ENCODE measurements around the gene FGD1.
"Not testable (repeated sequence)": the region's sequence is repeated elsewhere in the genome, so short reads cannot be mapped to it uniquely, and the experiment has no call there.

FGD1 gene

DNA sequence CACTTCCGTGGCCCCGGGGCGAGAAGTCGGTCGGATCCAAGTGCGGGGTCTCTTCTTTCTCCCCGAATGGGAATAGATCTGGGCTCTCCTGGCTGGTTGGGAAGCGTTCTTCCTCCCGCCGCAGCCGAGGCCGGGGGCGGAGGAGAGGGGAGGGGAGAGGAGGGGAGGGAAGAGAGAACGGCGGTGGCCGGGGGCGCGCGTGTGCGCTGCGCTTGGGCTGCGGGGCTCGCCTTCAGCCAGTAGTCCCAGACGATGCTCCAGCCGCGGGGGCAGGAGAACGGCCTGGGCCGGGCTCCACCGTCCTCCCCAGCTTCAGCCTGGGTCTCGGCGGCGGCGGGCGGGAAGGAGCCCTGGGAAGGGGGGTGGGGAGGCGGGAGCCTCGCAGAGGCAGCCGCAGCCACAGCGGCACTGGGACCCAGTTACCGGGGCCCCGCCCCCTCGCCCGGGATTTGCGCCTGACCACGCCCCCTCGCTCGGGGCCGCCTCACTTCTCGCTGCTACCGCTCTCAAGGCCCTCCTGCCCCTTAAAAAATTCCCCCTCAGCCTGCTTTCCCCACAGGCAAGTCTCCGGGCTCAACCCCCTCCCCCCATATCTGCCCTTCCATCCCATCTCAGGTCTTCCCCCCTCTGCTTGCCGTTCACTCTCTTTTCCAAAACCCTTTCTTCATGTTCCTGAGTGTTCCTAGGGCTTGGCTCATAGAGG is at the start of gene FGD1:
Gene FGD1 (minus strand): TSS at position 421 of the 703 bp plus-strand sequence. CDS start 802 bp downstream, outside the sequence.
- peak; percentile 71 for DNase-seq

DNA sequence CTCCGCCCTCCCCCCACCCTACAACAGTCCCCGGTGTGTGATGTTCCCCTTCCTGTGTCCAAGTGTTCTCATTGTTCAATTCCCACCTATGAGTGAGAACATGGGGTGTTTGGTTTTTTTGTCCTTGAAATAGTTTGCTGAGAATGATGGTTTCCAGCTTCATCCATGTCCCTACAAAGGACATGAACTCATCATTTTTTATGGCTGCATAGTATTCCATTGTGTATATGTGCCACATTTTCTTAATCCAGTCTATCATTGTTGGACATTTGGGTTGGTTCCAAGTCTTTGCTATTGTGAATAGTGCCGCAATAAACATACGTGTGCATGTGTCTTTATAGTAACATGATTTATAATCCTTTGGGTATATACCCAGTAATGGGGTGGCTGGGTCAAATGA is 46.2 kb upstream of the FGD1 start:
- DNase-seq: not testable (repeated sequence)

DNA sequence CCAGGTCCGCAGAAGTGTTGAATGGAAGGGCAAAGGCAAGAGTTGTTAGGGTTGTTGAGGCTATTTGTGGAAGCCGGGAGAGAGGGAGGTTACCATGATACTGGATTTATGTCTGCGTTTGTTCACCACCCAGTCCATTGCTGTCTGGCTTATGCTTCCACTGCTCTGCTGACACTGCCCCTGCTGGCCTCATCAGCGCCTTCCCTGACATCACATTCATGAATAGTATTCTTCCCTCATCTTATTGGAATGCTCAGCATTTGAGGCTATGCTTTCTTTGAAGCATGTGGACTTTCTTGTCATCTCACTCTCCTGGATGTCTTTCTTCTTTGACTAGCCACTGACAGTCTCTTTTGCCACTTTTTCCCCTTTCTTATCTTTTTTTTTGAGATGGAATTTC is 44.3 kb upstream of the FGD1 start:
- DNase-seq: no peak

DNA sequence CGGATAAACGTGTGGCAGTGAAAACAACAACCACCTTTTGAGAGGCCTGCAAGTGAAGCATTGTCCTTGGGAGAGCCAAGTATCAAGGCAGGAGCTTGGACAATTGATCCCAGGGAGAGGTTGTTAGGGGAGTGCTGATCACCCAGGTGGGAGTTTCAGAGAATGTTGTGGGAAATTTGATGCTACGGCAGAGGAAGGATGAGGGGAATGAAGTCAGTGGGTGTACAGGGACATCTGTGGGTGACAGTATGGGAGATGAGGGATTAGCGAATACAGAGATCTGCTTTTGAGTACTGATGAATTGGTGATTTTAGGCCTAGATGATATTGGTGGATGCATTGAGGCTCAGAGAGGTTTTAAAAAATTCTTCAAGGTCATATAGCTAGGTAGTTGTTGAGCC is 38.2 kb upstream of the FGD1 start:
- no peak for DNase-seq

DNA sequence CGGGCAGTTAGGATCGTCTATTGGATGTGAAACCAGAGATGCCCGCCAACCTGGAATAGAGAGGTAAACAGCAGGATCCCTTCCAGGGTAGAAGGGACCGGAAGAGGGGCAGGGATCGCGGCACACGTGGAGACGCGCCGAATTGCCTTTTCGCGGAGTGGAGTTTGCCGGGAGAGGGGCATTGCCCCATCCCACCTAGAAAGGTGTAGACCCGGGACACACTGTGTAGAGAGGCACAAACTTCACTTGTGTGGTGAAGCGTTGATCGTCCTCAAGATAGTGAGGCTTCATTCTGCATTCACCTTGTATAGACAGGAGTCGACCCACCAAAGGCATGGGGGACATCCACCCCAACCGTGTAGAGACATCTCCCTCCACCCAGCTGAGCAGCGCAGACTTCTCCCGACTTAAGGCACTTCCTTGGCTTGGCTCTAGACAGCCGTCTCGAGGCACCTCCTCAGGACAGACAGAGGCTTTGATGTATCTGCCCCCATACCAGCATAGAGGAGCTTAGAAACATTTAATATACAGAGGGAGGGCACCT is 34.4 kb upstream of the FGD1 start:
- no peak for DNase-seq

DNA sequence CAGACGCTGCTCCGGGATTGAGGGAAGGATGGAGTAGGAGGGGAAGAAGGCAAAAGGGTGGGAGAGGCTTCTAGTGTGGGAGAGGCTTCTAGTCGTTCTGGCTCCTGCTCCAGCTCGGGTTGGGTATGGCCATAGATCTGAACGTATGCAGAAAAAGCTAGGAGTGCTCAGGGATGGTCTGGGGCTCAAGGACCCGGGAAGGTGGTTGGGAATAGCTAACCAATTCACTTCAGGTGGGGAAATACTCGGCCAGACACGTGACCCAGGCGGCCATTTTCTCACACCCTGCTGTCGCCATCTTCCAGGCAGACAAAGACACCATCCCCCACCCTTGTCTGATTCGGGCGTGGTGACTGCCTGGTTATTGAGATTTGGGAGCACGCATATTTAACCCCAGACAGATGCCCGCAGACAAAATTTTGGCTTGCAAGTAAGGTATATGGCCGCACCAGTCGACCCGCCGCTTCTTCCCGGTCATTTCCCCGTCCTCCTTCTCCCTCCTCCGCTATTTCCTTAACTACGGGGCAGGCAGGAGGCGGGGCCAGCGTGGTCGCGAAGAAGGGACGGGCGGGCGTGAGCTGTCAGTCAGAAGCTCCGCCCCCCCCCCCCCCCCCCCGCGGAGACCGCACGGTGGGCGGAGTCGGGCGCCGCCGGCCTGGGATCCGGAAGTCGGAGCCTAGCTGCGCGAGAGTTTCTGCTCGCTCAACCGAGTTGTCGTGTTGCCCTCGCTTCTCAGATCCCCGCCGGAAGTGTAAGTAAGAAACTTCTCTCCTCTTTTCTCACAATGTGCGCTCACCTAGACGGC is 33.7 kb upstream of the FGD1 start, which contains the start of gene GNL3L:
Gene GNL3L (plus strand): TSS at position 668 of the 805 bp plus-strand sequence. CDS start 2,348 bp downstream, outside the sequence.
- DNase-seq: peak; percentile 90

DNA sequence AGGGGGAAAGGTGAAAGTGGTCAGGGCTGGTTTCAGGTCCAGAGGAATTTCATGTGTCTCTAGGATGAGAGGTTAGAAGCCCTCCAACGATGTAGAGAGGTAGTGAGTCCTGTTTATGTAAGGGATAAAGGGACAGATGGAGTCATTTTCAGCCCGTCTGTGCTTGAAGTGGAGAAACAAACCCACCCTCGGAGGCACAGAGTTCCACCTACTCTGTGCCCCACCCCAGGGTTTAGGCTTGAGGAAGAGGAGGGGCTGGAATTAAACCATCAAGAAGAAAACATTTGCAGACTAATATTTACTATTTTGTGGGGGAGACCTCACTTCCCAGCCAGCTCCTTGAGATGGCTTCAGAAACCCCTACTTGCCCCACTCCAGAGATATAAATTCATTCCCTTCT is 33.1 kb upstream of the FGD1 start:
- no peak for DNase-seq

DNA sequence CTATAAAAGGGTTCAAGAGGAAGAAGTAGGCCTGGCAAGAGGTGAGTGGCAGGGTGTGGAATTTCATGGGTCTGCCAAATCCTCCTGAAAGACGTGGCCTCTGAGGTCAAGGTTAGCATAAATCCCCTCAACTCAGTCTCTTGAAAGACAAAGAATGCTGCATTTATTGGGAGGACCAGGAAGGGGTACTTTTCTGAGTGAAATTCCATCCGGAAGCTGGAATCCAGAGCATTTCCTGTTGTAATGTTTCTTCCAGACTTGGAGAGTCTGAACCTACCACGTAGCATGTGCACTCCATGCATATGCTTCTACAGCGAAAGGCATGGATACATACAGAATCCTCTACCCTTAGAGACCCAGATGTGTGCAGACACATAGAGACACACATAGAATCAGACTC is 13.4 kb upstream of the FGD1 start:
- DNase-seq: no peak

DNA sequence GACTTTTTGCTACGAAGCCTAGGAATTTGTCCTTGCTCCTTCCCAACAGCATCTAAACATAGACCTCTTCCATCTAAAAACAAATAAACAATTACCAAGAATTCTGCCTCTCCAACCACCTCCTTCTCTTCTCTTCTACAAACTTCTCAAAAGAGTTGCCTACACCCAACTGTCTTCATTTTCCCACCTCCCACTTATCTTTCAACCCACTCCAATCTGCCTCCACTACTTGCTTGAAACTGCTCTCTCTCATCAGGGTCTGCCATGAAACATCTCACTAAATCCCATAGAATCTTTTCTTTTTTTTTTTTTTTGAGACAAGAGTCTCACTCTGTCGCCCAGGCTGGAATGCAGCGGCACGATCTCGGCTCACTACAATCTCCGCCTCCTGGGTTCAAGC is 902 bp upstream of the FGD1 start:
- DNase-seq: no peak

DNA sequence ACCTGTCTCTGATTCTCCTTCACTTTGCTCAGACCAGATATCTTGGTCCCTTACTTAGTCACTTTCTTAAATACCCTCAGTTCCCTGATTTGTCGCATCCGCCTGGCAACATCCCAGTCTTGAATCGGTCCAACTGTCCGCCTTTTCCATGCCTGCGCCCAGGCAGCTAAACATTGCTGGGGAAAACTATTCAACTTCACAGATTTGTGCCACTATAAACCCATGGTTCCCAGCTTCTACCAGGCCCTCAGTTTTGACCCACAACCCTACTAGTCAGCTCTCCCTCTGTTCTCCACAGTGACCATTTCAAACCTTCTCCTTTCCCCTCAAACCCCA is 451 bp upstream of the FGD1 start:
- DNase-seq: no peak

DNA sequence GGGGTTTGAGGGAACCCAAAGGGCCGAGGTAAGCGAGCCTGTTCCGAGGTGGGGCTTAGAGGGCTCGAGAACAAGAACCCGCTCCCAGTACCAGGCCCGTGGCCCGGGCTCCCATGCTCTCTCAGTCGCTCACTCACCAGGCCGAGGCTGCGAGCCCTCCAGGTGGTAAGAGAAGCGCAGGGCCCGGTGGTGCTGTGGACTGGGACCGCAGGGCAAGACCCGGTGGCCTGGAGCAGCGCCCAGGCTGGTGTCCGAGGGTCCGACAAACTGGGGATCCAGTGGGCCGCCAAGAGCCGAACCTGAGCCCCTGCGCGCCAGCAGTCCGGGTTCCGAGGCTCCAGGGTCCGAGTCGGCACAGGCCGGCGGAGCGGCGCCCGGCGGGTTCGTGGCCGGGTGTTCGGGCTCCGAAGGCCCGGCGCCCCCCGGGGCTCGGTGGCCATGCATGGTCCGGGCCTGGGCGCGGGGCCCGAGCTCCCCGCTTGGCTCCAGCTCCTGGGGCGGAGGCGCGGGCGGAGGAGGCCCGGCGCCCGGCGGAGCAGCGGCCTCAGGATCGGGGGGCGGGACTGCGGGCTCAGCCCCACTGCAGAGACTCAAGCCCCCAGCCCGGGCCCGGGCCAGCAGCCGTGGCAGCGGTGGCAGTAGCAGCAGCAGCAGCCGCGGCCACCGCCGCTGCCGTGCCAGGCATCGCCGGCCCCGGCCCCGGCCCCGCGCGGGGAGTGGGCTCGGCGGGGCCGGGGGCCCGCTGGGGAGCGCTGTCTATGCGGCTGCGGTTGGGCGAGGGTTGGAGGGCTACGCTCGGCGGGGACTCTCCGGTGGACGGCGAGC is 833 bp downstream of the FGD1 start:
- no peak for DNase-seq

DNA sequence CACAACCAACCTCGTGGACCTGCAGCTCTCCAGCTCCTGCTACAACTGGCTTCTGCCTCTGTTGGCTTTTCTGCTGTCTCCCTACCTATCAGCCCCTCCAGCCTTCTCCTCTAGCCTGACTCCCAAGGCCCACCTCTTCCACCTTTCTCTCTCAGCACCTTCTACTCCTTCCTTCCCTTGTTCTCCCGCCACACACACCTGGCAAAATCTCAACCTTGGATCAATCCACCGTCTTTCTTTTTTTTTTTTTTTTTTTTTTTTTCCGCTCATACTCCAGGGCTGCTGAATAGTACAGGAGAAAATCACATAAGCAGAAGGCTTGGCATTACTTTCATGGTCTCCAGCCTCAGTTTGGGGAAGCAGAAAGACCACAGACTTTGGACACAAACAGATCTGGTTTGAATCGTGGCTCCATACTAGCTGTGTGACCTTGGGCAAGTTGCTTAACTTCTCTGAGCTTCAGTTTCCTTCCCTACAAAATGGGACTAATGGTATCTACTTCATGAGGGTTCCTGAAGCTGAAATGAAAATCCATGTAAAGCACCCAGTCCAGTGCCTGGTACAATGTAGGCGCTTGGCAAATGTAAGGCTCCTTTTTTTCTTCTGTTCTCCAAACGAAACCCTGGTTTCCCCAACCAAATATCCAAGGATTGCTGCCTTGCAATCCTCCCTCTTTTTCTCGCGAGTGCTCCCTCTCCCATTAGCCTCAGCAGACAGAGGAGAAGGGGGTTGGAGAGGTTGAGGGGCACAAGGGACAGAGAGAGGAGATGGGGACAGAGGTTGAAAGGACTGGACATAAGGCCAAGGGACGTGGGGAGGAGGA is 1.7 kb downstream of the FGD1 start:
- DNase-seq: no peak

DNA sequence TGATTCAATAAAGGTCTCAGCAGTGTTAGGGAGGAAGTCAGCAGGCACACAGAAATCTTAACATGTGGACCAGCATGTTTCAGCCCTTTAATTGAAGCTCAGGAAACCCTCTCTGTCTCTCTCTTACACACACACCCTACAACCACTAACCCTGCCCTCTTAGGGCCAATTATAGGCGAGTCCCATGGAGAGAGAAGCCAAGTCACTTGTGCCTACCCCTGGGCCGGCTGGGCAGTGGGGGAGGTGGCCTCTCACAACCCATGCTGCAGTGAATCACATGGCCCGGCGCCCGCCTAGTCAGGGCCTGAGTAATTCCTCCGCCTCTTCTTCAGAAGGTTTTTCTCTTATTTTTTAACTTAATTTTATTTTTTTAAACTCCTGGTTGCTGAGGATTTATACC is 3.7 kb downstream of the FGD1 start:
- DNase-seq: no peak

DNA sequence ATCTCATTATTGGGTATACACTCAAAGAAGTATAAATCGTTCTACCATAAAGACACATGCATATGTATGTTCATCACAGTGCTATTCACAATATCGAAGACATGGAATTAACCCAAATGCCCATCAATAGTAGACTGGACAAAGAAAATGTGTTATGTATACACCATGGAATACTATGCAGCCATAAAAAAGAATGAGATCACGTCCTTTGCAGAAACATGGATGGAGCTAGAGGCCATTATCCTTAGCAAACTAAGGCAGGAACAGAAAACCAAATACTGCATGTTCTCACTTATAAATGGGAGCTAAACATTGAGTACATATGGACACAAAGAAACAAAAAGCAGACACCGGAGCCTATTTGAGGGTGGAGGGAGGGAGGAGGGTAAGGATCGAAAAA is 6.2 kb downstream of the FGD1 start:
- DNase-seq: not testable (repeated sequence)

DNA sequence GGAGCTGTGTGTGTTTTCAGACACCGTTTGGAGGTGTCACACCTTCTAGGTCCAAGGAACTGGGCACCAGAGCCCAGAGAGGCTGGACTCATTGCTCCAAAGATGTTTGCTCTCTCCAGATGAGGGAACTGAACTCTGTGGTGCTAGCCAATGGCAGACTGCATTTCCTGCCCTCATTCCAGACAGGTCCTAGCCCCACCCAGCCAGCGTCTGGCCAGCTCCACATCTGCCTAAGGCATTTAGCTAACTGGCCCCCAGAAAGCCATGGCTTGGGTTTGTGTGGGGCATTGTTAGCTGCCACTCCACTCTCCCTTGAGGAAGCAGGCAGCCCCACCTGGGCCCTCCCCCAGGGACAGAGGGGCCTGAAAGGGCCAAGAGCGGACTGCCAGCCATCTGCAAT is 11.4 kb downstream of the FGD1 start:
- DNase-seq: no peak

DNA sequence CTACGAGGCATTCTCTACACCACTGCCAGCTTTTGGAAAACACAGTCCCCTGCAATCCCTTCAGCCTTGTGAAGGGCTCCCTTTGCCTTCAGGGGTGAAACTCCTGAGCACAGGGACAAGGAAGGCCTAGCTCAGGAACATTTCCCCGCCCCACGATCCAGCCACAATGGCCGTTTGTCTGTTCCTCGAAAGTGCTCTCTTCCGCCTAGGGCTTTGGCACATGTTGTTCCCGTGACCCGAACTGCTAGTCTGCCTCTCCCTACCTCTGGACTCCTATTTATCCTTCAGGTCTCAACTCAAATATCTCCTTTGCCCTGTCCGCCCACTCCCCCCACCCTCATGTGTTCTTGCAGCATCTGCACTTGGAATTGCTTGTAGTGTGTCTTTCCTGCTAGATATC is 12.1 kb downstream of the FGD1 start:
- DNase-seq: no peak

DNA sequence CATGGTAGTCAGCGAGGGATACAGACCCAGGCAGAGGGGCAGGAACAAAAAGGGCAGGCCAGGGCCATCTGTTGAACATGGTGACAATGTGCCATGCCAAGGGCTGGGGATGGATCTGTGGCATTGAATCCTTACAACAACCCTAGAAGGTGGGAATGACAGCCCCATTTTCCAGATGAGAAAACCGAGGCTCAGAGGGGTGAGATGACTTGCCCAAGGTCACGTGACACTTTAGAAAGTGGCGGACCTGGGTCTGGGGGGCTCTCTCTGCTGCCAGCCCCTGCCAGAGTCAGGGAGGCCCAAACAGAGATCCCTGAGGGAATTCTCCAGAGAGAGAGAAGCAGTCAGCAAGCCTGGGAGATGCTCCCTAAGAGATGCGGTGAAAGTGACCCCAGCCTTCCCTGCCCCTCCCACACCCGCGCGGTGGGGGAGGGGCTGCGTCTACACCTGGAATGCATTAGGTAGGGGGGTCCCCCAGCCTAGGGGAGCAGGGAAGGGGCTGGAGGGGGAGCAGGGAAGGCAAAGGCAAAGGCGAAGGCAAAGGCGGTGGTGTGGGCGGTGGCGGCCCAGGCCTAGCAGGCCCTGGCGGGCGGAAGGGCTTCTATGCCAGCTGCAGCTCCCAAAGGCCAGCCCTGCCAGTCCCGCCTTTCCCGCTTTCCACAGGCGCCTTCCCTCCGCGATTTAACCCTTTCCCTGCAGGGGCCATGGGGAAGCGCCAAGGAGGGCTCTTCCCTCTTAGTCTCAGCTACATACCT is 13.0 kb downstream of the FGD1 start:
- DNase-seq: no peak

DNA sequence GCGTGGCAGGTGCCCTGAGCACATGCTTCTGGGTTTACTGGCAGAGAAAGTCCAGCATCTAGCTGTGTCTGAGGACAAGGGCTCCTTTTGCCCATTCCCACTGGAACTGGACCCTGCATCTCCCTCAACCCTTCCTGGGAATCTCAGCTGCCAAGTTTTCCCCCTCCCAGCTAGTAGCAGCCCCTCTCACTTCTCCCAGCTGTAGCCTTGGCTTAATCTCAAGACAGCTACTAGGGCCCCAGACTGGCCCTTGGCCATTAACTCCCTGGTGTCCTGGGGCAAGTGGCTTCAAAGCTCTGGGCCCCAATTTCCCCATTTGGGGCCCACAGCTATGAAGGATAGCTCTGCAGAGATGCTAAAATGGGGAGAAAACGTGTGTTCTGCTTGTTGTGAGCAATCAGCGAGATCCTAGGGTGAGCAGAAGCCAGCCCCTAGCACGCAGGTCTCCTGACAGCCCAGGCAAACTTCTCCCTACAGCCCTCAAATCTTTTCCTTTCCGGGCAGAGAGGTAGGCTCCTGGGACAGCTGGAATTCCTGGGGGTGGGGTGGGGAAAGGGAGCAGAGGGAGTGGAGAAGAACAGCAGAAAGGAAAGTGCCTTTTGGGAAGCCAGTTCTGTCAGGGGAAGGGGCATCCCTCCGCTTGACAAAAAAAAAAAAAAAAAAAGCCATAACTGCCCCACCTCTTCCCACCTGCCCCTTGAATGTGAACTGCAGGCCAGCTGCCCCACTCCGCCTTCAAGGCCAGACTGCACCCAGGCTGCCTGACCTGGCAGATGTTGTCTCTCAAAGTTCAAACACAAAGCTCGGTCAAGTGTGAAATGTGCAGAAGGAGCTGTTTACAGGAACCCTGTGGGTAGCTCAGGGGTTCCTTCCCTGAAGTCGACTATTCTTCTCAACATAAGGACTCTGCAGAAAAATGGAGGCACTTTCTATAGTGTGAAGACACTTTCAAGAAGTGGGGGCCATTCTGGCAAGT is 16.6 kb downstream of the FGD1 start:
- no peak for DNase-seq

DNA sequence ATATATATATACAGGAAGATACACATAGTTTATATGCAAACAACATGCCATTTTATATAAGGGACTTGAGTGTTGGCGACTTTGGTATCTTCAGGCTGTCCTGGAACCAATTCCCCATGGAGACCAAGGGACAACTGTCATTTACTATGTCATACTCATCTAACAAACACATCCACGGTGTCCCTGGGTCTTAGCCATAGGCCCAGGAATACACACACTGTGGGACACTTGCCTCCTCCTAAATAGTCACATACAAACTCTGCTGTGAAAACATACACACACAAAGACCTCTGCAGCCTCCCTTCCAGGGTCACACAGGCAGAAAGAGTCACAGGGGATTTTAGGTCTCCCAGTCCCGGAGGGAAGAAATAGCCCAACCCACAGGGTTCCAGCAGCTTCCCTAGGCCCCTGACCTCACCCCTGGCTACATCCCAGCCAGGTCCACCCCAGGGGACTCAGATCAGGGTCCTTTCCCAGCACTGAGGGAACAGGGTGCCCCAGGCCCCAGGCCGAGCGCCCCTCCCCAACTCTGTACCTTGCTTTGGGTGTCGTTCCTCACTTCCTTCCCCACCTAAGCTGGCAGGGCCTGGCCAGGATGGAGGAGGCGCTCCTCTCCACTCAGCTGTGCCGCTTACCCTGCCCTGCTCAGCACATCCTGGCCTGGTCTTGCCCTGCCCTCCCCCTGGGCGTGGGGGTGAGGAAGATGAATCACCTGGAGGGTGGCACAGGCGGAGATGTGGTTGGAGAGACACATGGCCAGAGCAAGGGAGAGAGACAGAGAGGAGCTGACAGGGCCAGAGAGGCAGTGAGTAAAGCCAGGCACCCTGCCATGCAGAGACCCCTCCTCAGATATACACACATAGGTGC is 21.8 kb downstream of the FGD1 start:
- no peak for DNase-seq
